DOHH2 (cell line): ENCODE measurements around the gene ARHGEF9.

Source experiments
- H3F3A ChIP-seq: fragments of 200-600 bp; sonication (generic), shearing (Covaris generic); 2 replicates; pipeline ENCODE4 v1.6.0; 2016; ENCODE audit warnings: antibody characterized with exemption, mild to moderate bottlenecking; ENCODE audit not compliant: control insufficient read depth, insufficient read depth
- H3K27ac ChIP-seq: fragments of 200-600 bp; sonication (generic); 2 replicates; pipeline ENCODE4 v1.5.1; 2014; ENCODE audit warnings: low read depth, mild to moderate bottlenecking, low read length, moderate library complexity
- H3K27me3 ChIP-seq: fragments of 200-600 bp; sonication (generic); 2 replicates; pipeline ENCODE4 v1.6.1; 2014; ENCODE audit warnings: mild to moderate bottlenecking, low read length, mixed read lengths; ENCODE audit not compliant: control insufficient read depth
- H3K36me3 ChIP-seq: fragments of 200-600 bp; sonication (generic); 2 replicates; pipeline ENCODE4 v1.6.1; 2014; ENCODE audit warnings: mild to moderate bottlenecking, low read length, moderate library complexity, mixed read lengths; ENCODE audit not compliant: control insufficient read depth
- H3K4me1 ChIP-seq: fragments of 200-600 bp; sonication (generic); 2 replicates; pipeline ENCODE4 v1.6.1; 2014; ENCODE audit warnings: mild to moderate bottlenecking, low read length, mixed read lengths; ENCODE audit not compliant: control insufficient read depth
- H3K4me2 ChIP-seq: fragments of 200-600 bp; sonication (generic); 2 replicates; pipeline ENCODE4 v1.6.0; 2014; ENCODE audit warnings: mild to moderate bottlenecking, low read length, moderate library complexity
- H3K4me3 ChIP-seq: fragments of 200-600 bp; sonication (generic); 2 replicates; pipeline ENCODE4 v1.5.1; 2014; ENCODE audit warnings: mild to moderate bottlenecking, low read length, mixed read lengths
- H3K79me2 ChIP-seq: fragments of 200-600 bp; sonication (generic); 2 replicates; pipeline ENCODE4 v1.6.1; 2014; ENCODE audit warnings: mild to moderate bottlenecking, low read length, mixed read lengths; ENCODE audit not compliant: control insufficient read depth
- H3K9me2 ChIP-seq: fragments of 200-600 bp; sonication (generic); replicated peaks from 2 replicates; pipeline ENCODE4 v1.6.1; 2014; ENCODE audit warnings: mild to moderate bottlenecking, low read length, mixed read lengths; ENCODE audit not compliant: control insufficient read depth
- H3K9me3 ChIP-seq: fragments of 200-600 bp; sonication (generic); 2 replicates; pipeline ENCODE4 v1.6.1; 2014; ENCODE audit warnings: antibody characterized with exemption, low read length, mixed read lengths; ENCODE audit not compliant: control insufficient read depth, insufficient read depth
- H4K20me1 ChIP-seq: fragments of 200-600 bp; sonication (generic); 2 replicates; pipeline ENCODE4 v1.6.0; 2014; ENCODE audit warnings: low read depth, mild to moderate bottlenecking, antibody characterized with exemption, low read length, moderate library complexity; ENCODE audit not compliant: control insufficient read depth, insufficient read depth
- CTCF ChIP-seq: fragments of 200-600 bp; sonication (generic); IDR thresholded peaks from one replicate; pipeline ENCODE4 v1.5.1; 2014; ENCODE audit warnings: antibody characterized with exemption, mild to moderate bottlenecking, low read depth, low read length; ENCODE audit not compliant: poor library complexity, severe bottlenecking
- EZH2phosphoT487 ChIP-seq: fragments of 200-600 bp; sonication (generic); IDR thresholded peaks from 2 replicates; pipeline ENCODE4 v1.6.1; 2017; ENCODE audit warnings: borderline replicate concordance, mild to moderate bottlenecking, antibody characterized with exemption, low read length, moderate library complexity, mixed read lengths

The ARHGEF9 gene

DNA sequence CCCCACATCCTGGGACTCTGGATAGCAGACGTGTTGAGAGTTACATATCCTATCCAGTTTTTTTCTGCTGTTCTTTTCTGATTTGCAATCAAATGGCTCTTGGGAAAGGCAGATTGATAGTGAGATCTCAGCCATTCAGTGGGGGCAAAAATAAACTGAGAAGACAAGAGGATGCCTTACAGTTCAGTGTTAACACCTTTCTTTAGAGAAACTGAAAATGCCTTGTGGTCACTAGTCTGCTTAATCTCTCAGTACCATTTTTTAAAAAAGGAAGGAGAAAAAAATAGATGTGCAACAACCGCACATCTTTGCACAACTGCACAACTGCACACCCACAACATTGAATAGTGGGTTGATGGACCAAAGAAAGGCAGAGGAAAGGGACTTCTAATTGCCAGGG, 109.3 kb downstream of the ARHGEF9 start:
- Histone ChIP-seq H3K27ac (no peak overlapping the region), H3K4me2 (no peak overlapping the region), H3K4me1 (no peaks in the 10 kb centered on the region), H3F3A (no peaks in the 10 kb centered on the region), H3K27me3 (no peaks in the 10 kb centered on the region), H3K9me3 (no peaks in the 10 kb centered on the region), H3K36me3 (peaks cover 18% of the 10 kb centered on the region; the same call in 1 of the 2 replicates), H3K4me3 (no peak overlapping the region), H3K9me2 (no peaks in the 10 kb centered on the region), H4K20me1 (no peaks in the 10 kb centered on the region), H3K79me2 (no peaks in the 10 kb centered on the region)
- TF ChIP-seq EZH2phosphoT487 (no peak), CTCF (no peak)

- Histone ChIP-seq H3K36me3 (peaks cover 13% of the 10 kb centered on the region; the same call in 1 of the 2 replicates), H3K27me3 (no peaks in the 10 kb centered on the region), H4K20me1 (no peaks in the 10 kb centered on the region), H3K27ac (no peak overlapping the region), H3K9me3 (no peaks in the 10 kb centered on the region), H3K4me1 (no peaks in the 10 kb centered on the region), H3K4me3 (no peak overlapping the region), H3F3A (no peaks in the 10 kb centered on the region), H3K79me2 (no peaks in the 10 kb centered on the region), H3K9me2 (no peaks in the 10 kb centered on the region), H3K4me2 (no peak overlapping the region)
- TF ChIP-seq EZH2phosphoT487, result no peak
- no peak for TF ChIP-seq CTCF
Measured at GRCh38 chrX:63673896-63674295, 111.1 kb downstream of the ARHGEF9 start.

DNA sequence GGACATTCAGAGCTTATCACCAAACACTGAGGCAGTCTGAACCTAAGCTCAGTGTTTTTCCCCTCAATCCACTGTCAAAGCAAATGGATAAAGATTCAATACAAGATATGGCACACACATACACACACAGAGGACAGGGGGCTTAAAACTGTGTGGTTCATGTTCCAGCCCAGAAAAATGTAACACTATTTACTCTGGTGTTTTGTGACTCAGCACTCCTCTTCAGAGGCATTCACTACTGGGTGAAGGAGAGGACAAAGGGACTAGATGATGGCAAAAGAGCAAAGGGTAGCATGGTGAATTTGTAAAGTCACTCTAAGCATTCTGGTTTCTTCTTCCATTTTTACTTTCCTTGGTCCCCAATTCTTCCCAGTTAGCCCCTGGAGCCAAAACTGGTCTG, 120.3 kb downstream of the ARHGEF9 start:
- Histone ChIP-seq H3K36me3 (no peaks in the 10 kb centered on the region; the same call in 1 of the 2 replicates), H3K27me3 (no peaks in the 10 kb centered on the region), H3K9me2 (no peaks in the 10 kb centered on the region), H3K4me1 (no peaks in the 10 kb centered on the region), H3K79me2 (no peaks in the 10 kb centered on the region), H3K4me2 (no peak overlapping the region), H3K27ac (no peak overlapping the region), H3K4me3 (no peak overlapping the region), H3F3A (no peaks in the 10 kb centered on the region), H3K9me3 (no peaks in the 10 kb centered on the region), H4K20me1 (no peaks in the 10 kb centered on the region)
- TF ChIP-seq CTCF (no peak), EZH2phosphoT487 (no peak)

DNA sequence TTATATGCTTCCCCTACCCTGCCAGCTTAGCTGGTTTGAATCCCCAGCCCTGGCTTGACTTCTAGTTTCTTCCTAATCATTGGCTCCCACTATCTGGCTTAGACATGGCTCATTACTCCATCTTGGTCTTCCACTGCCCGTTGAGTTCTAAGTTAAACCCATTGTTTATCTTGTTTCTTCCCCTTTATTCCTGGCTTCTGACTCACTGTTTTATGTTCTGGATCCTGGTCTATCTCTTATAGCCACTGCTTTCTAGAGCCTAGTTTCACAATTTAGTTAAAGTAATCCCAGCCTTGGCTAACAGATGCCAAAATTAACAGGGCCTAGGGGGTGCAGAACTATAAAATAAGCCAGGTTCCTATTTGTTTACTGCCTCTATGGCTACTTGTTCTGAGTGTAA, 120.9 kb downstream of the ARHGEF9 start:
- Histone ChIP-seq H3K27me3 (no peaks in the 10 kb centered on the region), H4K20me1 (no peaks in the 10 kb centered on the region), H3K4me1 (no peaks in the 10 kb centered on the region), H3K79me2 (no peaks in the 10 kb centered on the region), H3K4me2 (no peak overlapping the region), H3K4me3 (no peak overlapping the region), H3K9me2 (no peaks in the 10 kb centered on the region), H3K36me3 (no peaks in the 10 kb centered on the region; the same call in 1 of the 2 replicates), H3K27ac (no peak overlapping the region), H3F3A (no peaks in the 10 kb centered on the region), H3K9me3 (no peaks in the 10 kb centered on the region)
- TF ChIP-seq EZH2phosphoT487, result no peak
- no peak for TF ChIP-seq CTCF
